GM13977 (cell line): ENCODE results near the gene GATM.

Source experiments
- DNase-seq: peaks from one replicate; pipeline ENCODE4 v3.0.0; 2012; ENCODE audit warnings: low spot score
- CTCF ChIP-seq: IDR thresholded peaks from 2 replicates; pipeline ENCODE4 v1.5.1; 2012; ENCODE audit warnings: mild to moderate bottlenecking, control low read depth; ENCODE audit not compliant: insufficient read depth; ENCODE audit errors: extremely low read depth, missing control alignments
- in situ Hi-C: fragments of 300-500 bp; cut with MboI; formaldehyde crosslinking; loops from one replicate; pipeline ENCODE4 v1.12.0; 2022; ENCODE audit warnings: low sequenced_read_pairs, low pct_unique_long_range_greater_than_20kb, mixed read lengths, inconsistent platforms; ENCODE audit not compliant: unreplicated experiment

Gene GATM

DNA sequence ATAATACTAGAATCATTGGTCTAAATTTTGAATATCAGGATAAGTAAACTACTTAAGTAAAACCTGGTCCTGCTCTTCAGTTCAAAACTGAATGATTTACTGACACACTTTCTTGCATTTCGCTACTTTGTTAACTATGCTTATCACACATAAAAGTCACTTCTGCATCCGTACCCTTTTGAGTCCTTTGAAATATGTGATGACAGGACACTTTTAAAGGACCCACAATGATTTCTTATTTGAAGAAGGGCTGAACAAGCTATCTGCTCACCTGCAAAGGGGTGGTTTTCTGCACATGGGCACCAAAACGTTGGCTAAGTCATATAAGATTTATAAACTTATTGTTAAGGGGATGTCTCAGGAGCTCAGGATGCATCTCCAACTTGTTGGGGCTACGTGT, 15.0 kb downstream of the GATM start:
- no peak for DNase-seq
- in situ Hi-C loops: no loop called here
- TF ChIP-seq CTCF: no peak

GRCh38 chr15:45362419-45362818, 15.9 kb downstream of the GATM start:
- TF ChIP-seq CTCF: no peak
- in situ Hi-C loops: no loop called here
- DNase-seq: no peak

GRCh38 chr15:45361878-45362277, 16.5 kb downstream of the GATM start:
- in situ Hi-C loops: no loop called here
- TF ChIP-seq CTCF: no peak
- no peak for DNase-seq

GRCh38 chr15:45355860-45356259, 22.5 kb downstream of the GATM start:
- TF ChIP-seq CTCF: no peak
- DNase-seq: no peak
- in situ Hi-C loops: no loop called here

DNA sequence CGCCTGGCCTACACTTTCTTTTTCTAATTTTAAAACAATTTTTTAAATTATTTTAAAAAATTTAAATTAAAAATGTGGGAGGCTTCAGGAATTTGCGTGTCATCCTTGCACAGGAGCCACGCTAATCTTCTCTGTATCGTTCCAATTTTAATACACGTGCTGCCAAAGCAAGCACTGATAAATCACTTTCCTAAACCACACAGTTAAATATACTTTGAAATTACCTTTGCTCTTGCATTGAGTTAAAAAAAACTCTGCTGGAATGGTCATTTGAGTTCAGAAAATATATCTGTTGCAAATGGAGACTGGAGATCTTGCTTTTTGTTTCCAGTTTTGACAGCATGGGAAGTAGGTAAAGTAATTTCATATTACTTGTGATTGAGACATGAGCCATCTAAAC, 23.6 kb downstream of the GATM start:
- DNase-seq: no peak
- TF ChIP-seq CTCF: no peak
- in situ Hi-C loops: no loop called here

DNA sequence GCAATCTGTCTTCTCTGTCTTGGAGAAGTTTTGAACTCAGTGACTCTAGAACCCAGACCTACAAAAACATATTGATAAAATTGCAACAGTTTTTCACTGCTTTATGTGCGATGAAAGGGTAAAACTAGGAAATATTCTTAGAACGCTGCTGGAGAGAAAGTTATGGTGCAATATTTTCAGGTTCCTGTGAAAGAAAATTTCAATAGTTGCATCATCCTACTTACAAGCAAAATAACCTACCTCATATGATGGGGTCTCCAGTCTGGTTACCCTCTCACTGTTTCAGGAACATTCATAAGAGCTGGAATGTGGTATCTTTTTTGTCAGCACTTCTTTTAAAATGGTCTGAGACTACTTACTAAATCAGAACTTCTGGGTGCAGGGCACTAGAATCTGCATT, 27.1 kb downstream of the GATM start:
- DNase-seq: no peak
- in situ Hi-C loops: no loop called here
- TF ChIP-seq CTCF: no peak

DNA sequence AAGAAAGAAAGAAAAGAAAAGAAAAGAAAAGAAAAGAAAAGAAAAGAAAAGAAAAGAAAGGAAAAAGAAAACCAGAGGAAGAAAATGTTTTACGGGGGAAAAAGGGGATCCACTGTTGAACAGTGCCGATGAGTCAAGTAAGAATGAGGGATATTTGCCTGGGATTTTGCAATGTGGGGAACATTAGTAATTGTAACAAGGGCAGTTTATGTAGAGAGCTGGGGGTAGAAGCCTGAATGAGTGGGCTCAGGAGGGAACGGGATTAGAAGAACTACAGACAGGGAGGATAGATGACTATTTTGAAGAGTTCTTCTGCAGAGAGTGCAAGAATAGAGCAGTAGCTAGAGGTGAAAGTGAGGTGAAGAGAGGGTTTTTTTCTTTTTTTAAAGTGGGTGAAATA, 28.7 kb downstream of the GATM start:
- no peak for DNase-seq
- in situ Hi-C loops: no loop called here
- no peak for TF ChIP-seq CTCF
